Stimulated activated CD4-positive, alpha-beta T cell treated with anti-CD3 and anti-CD28 coated beads, Interleukin-4, amount 100 ng/mL, for 48 hours (primary cell): ENCODE data around the gene UBE2J1.
"Not testable (repeated sequence)": the region's sequence is repeated elsewhere in the genome, so short reads cannot be mapped to it uniquely, and the experiment has no call there.

Experiments
- DNase-seq, 2 donors: peaks; one replicate each; pipeline ENCODE4 v3.0.0-alpha.2; 2020; ENCODE audit warnings: low read depth in 2 of 2

UBE2J1 gene

GRCh38 chr6:89352278-89353117, at the start of gene UBE2J1:
Gene UBE2J1, minus strand, starts transcription at chr6:89352722. Its CDS starts 153 bp downstream, at chr6:89352569.
- peak; percentile 58 to 72 for DNase-seq

DNA sequence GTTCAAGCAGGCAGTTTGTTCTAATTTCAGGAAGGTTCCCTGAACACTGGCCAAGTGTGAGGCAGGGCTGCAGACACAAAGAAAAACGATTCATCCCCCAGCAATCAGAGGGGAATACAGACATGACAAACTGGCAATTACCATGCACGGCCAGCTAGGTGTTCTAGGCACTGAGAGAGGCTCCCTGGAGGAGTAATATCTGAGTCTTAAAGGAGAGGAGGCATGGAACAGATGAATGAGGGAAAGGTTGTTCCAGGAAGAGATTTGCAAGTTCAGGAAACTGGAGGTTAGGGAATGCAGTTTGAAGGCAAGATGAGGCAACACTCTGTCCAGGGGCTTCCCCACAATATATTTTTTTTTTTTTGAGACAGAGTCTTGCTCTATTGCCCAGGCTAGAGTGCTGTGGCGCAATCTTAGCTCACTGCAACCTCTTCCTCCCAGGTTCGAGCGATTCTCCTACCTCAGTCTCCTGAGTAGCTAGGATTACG, 48.4 kb upstream of the UBE2J1 start:
- DNase-seq: no peak

DNA sequence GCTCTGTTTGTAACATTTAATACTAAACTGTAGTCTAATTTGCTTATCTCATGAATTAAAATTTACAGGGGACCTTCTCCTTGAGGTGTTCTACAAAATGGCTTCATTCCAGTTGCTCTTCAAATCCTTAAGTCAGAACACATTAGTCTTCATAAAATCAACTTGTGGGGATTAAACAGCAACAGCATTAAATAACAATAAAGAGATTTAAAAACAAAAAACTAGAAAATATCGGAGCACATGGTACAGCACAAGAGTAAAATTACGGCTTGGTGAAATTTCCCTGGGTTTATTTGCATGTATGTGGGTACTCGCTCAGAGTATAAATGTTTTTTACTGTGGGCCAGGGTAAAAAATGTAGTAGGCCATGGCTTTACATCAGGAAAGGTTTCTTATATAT, 47.5 kb upstream of the UBE2J1 start:
- DNase-seq: no peak

DNA sequence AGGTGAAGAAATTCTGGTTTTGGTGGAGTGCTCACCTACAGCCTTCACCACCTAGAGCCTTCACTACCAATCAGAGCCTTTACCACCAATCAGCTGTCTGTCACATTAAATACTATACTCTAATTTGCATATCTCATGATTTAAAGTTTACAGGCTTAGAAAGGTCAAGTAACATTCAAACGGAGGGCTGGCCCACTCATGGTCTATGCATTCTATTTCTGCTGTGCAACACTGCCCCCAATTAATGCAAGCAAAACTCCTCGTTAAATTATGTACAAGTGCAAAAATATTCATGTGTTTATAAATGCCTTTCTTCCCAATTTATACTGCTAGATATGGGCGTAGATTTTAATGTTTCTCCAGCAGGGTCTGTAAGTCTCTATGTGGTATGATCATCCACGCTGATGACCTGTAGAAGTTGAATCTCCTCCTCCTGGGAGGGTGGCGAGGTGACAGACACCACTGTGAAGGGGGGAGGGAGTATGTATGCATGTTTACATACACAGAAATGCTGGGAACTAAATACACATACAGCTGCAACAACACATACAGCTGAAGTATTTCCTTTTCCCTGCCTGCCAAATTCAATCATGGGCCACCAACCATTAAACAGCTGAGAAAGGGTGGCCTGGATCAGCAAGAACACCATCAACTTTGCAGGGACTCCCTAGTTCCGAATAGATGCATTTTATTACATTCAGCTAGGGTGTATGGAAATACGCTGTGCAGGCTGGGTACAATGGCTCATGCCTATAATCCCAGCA, 46.4 kb upstream of the UBE2J1 start:
- no peak for DNase-seq

DNA sequence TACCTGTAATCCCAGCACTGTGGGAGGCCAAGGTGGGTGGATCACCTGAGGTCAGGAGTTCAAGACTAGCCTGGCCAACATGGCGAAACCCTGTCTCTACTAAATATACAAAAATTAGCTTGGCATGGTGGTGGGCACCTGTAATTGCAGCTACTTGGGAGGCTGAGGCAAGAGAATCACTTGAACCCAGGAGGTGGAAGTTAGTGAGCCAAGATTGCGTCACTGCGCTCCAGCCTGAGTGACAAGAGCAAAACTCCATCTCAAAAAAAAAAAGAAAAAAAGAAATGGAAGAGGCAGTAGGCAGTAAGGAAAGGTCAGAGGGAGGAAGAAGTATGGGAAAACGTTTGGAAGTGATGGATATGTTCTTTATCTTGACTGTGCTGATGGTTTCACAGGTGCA, 45.4 kb upstream of the UBE2J1 start:
- DNase-seq: not testable (repeated sequence)

DNA sequence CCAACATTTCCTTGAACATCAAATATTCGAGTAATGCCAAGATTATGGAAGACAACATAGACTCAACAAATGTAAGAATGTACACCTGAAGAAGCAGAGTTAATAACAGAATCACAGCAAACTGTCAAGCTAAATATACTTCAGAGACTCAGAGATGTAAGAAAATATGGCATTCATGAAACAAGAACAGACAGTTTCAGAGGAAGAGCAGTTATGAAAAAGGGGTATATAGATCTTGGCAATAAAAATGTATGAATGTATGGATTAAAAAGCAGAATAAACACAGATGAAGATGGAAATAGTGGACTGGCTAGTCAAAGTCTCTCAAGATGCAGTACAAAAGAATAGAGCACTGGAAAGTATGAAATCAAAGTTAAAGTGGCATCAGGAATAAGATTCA, 41.1 kb upstream of the UBE2J1 start:
- no peak for DNase-seq

GRCh38 chr6:89392823-89393222, 40.3 kb upstream of the UBE2J1 start:
- no peak for DNase-seq

GRCh38 chr6:89388846-89389245, 36.3 kb upstream of the UBE2J1 start:
- DNase-seq: no peak

GRCh38 chr6:89387516-89388201, 35.1 kb upstream of the UBE2J1 start:
- no peak for DNase-seq

- no peak for DNase-seq
These were observed 34.5 kb upstream of the UBE2J1 start for GRCh38 chr6:89386917-89387491.

DNA sequence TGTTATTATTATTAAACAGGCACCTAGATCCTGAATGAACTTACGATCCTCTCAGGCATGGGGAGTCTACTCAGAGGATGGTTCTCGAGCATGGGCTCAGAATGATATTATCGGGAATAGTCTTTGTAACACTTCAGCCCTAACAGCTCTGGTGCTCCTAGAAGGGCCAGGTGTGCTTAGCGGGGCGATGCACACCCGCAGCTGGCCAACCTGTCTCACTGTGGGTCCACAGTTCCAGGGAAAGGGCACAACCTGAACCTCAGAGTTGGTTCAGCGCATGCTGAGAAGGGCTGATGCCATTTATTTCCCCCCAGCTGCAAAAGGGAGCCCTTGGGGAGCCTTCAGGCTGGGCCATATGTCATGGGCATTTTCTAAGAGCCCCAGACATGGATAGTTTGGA, 33.3 kb upstream of the UBE2J1 start:
- DNase-seq: no peak

DNA sequence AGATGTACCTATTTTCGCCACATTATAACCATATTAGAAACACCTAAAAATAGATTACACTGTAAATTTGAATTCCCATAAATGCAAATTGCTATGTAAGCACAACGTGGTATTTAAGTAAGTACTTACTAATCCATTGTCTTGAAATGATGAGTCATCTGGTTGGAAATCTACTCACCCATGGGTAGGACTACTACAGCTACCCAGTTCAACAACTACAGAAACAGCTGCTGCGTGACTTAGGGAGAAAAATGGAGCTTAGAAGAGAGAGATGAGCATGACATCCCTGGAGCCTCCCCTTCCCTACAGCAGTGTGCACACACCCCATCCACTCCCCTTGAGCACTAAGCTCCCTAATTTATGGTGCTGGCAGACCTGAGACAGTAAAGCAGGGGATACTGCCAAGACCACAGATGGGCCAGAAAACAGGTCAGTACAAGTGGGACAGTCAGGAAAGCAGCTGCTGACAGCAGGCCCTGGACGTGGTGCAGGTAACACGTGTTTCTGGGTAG, 32.7 kb upstream of the UBE2J1 start:
- DNase-seq: no peak

GRCh38 chr6:89381031-89381430, 28.5 kb upstream of the UBE2J1 start:
- no peak for DNase-seq

GRCh38 chr6:89379281-89379680, 26.8 kb upstream of the UBE2J1 start:
- DNase-seq: no peak

- no peak for DNase-seq
These were observed 26.1 kb upstream of the UBE2J1 start for GRCh38 chr6:89378628-89379027.

DNA sequence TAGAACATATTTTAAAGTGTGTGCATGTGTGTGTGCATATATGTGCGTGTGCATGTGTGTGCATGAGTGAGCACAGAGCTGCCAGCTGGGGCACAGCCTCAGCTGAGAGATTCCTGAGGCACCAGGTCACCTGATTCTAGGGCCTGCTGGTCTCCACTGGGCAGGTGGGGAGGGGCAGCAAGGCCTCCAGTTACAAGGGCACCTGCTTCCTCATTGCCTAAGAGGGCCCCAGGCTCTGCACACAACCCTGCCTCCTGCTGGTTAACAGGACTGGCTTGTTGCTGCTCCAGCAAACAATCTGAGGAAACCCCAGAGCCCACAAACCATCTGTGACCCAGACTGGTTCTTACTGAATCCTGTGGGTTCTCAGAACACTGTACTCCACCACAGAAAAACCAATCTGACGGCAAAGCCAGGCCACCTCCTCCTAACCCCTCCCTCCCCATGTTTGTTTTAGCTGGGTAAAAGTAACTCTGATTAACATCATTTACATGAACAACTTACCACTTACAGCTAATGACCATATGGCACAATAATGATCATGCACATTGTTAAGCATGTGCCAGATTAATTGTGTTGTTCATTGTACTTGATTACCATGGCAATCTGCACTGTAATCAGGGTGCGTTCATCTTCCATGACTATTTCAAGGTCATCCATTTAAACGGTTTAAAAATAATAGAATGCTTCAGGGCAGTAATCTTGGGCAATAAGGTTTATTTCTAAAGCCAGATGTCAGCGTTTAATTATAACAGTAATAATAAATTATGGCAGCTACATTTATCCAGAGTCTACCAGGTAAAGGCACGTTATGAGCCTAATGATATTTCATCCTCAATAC, 23.1 kb upstream of the UBE2J1 start:
- peak; percentile 18 to 34 for DNase-seq

GRCh38 chr6:89372506-89372901, 20.0 kb upstream of the UBE2J1 start:
- DNase-seq: no peak

DNA sequence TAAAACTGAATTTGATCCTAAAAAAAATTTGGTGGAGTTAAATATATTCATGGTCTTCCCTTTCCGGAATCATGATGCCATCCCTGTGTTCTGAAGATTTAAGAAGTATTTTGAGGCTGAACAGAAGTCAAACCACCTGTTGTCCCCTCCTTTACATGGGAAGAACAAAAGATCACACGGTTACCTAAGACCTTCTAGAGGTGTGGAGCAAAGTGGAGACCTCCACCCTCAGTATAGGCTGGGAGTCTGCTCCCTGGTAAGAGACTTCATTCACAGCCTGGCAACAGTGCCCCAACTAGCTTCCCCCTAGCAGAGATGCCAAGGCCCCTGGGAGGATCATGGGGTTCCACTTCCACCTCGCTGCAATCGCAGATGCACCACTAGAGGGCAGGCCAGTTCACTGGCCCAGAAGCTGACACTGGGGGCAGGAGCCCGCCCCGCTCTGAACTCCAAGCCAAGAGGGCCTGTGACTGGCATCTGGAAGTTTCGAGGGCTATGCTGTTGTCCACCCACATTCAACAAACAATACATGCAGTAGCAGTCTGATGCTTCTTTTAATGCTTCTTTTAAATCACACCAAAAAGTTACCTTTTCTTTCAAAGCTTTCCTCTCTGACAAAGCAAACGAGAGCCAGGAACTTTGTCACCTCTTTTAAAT, 19.5 kb upstream of the UBE2J1 start:
- DNase-seq: peak; percentile 68 to 69

- DNase-seq: no peak
These were observed 16.5 kb upstream of the UBE2J1 start for GRCh38 chr6:89368999-89369398.

DNA sequence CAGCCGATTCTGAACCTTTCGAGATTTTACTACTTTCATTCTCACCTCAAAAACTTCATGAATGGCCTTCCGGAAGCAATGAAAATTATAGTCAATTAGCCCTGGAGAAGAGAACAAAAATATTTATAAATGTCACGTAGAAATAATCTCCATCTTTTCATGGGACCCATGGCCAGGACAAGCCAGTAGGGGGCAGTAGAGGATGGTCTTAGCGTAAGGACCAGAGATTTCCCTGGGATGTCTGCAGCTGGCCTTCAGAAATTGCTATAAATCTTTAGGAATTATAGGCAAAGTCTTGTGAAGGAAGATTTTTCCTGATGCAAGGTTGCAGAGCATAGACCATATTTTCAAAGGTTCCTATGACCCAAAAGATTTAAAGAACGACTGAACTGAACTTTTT, 15.6 kb upstream of the UBE2J1 start:
- DNase-seq: peak; percentile 53 to 62
